HepG2 (cell line): Measurements from ENCODE around the gene GPR68. TPM values are rescaled to one million over a fixed set of nuclear protein-coding genes. Genes with fewer than 3 reads are reported as not detected.

ENCODE experiments used
- ATAC-seq: fragments of 200-7000 bp; cut with Tn5 transposase; 3 replicates; pipeline ENCODE4 v1.9.1; 2020; ENCODE audit warnings: mild to moderate bottlenecking, moderate library complexity
- BruUV-seq: library from RNA; stranded (reverse); fragments of 400-500 nt; replicated peaks from 2 replicates; lab custom pipeline; 2021; lab: Mats Ljungman, UMichigan
- CTCF ChIA-PET: fragments of 300-600 bp; formaldehyde crosslinking; extraction: SDS; loops from one replicate; lab custom pipeline; 2021; ENCODE audit warnings: low total read pairs, inconsistent platforms, low intra/inter-chr PET ratio; lab: Yijun Ruan, JAX
- POLR2A ChIA-PET: fragments of 350-600 bp; sonication (Branson Sonifier 250); formaldehyde crosslinking; loops from one replicate; lab custom pipeline; 2020; ENCODE audit warnings: antibody characterized with exemption, inconsistent platforms; lab: Yijun Ruan, JAX
- DNase-seq: peaks from one replicate; pipeline ENCODE4 v3.0.0-alpha.2; 2015; ENCODE audit warnings: low spot score
- FAIRE-seq: peaks from 3 replicates; lab custom pipeline; 2011; peaks lifted over from hg19 to GRCh38; lab: Jason Lieb, UNC
- H2AFZ ChIP-seq: one replicate; pipeline ENCODE4 v1.6.1; 2011; ENCODE audit warnings: low read length, inconsistent platforms
- H3K27ac ChIP-seq: fragments of 300-600 bp; 3 replicates; pipeline ENCODE4 v1.8.0; 2011; ENCODE audit warnings: mixed run types, mild to moderate bottlenecking, mixed read lengths, low read length, inconsistent platforms; ENCODE audit not compliant: insufficient read depth; ENCODE audit errors: extremely low read length
- H3K27me3 ChIP-seq, 2 experiments: fragments of 200-600 bp in 1 of 2; 2 replicates in 1 of 2; 3 replicates in 1 of 2; pipeline versions ENCODE4 v1.6.0 to v1.8.0; 2011; ENCODE audit warnings: low read length in 2 of 2, mild to moderate bottlenecking in 2 of 2, moderate library complexity in 2 of 2, inconsistent platforms in 1 of 2; ENCODE audit not compliant: insufficient read depth in 2 of 2, control insufficient read depth in 1 of 2
- H3K36me3 ChIP-seq, 2 experiments: fragments of 200-600 bp in 1 of 2; replicated peaks in 1 of 2; 2 replicates in 1 of 2; 3 replicates in 1 of 2; pipeline versions ENCODE4 v1.5.1 to v1.8.0; 2011; ENCODE audit warnings: low read length in 2 of 2, inconsistent platforms in 1 of 2; ENCODE audit not compliant: insufficient read depth in 2 of 2, control insufficient read depth in 1 of 2
- H3K4me1 ChIP-seq: 2 replicates; pipeline ENCODE4 v1.5.1; 2012; ENCODE audit warnings: low read length, inconsistent platforms; ENCODE audit not compliant: insufficient read depth
- H3K4me2 ChIP-seq: 2 replicates; pipeline ENCODE4 v1.6.0; 2011; ENCODE audit warnings: low read depth, low read length, inconsistent platforms
- H3K4me3 ChIP-seq, 3 experiments: fragments of 200-600 bp in 1 of 3; sonication (generic), shearing (Covaris generic) in 1 of 3; replicated peaks in 1 of 3; 2 replicates each; pipeline ENCODE4 v1.5.1; 2011 to 2016; ENCODE audit warnings: low read length in 3 of 3, inconsistent platforms in 2 of 3, low read depth in 2 of 3, mild to moderate bottlenecking in 2 of 3, control low read depth in 1 of 3, mixed read lengths in 1 of 3; ENCODE audit not compliant: insufficient read depth in 1 of 3
- H3K79me2 ChIP-seq: one replicate; pipeline ENCODE4 v1.6.1; 2011; ENCODE audit warnings: low read length, inconsistent platforms; ENCODE audit not compliant: insufficient read depth
- H3K9ac ChIP-seq: 2 replicates; pipeline ENCODE4 v1.6.0; 2011; ENCODE audit warnings: mild to moderate bottlenecking, low read depth, low read length, inconsistent platforms; ENCODE audit not compliant: insufficient read depth
- H3K9me3 ChIP-seq: 2 replicates; pipeline ENCODE4 v1.5.1; 2012; ENCODE audit warnings: mild to moderate bottlenecking, low read length
- H4K20me1 ChIP-seq: 2 replicates; pipeline ENCODE4 v1.6.0; 2011; ENCODE audit warnings: inconsistent platforms, mild to moderate bottlenecking, low read length, moderate library complexity; ENCODE audit not compliant: insufficient read depth
- ATF7 ChIP-seq, 2 experiments: fragments of 450-650 bp in 1 of 2; sonication (generic) in 1 of 2; formaldehyde crosslinking in 1 of 2; IDR thresholded peaks; 2 replicates each; pipeline versions ENCODE4 v1.4.0 to v1.6.1; 2016 to 2020; ENCODE audit warnings: antibody characterized with exemption in 1 of 2, mild to moderate bottlenecking in 1 of 2, missing genetic modification reagents in 1 of 2
- DNMT3B ChIP-seq: conservative IDR thresholded peaks from 2 replicates; pipeline ENCODE4 v1.6.1; 2016; ENCODE audit warnings: missing biosample characterization, control low read depth
- FOXJ3 ChIP-seq: sonication (generic); formaldehyde crosslinking; IDR thresholded peaks from 2 replicates; pipeline ENCODE4 v1.4.0; 2020; ENCODE audit warnings: missing genetic modification reagents, mild to moderate bottlenecking, borderline replicate concordance
- GFI1 ChIP-seq: sonication (generic); formaldehyde crosslinking; IDR thresholded peaks from 2 replicates; pipeline ENCODE4 v1.5.0; 2020; ENCODE audit warnings: missing genetic modification reagents, mild to moderate bottlenecking, borderline replicate concordance
- TBX3 ChIP-seq: fragments of 450-650 bp; IDR thresholded peaks from 2 replicates; pipeline ENCODE4 v1.6.1; 2017; ENCODE audit warnings: antibody characterized with exemption, mild to moderate bottlenecking, inconsistent platforms, borderline replicate concordance
- ZFAT ChIP-seq: sonication (generic); formaldehyde crosslinking; conservative IDR thresholded peaks from 2 replicates; pipeline ENCODE4 v1.8.1; 2023; ENCODE audit warnings: missing genetic modification reagents, inconsistent platforms
- ZNF207 ChIP-seq: fragments of 450-650 bp; IDR thresholded peaks from 2 replicates; pipeline ENCODE4 v1.6.1; 2016; ENCODE audit warnings: antibody characterized with exemption, borderline replicate concordance
- ZNF337 ChIP-seq: sonication (generic); formaldehyde crosslinking; IDR thresholded peaks from 2 replicates; pipeline ENCODE4 v1.5.1; 2020; ENCODE audit warnings: missing genetic modification reagents, low read depth, mild to moderate bottlenecking, borderline replicate concordance
- ZNF484 ChIP-seq: sonication (generic); formaldehyde crosslinking; IDR thresholded peaks from 2 replicates; pipeline ENCODE4 v1.5.1; 2020; ENCODE audit warnings: mild to moderate bottlenecking, low read depth, missing genetic modification reagents, borderline replicate concordance
- ZNF552 ChIP-seq: sonication (generic); formaldehyde crosslinking; IDR thresholded peaks from 2 replicates; pipeline ENCODE4 v1.9.0; 2022; ENCODE audit warnings: missing genetic modification reagents, mild to moderate bottlenecking, borderline replicate concordance
- ZNF773 ChIP-seq: sonication (generic); formaldehyde crosslinking; IDR thresholded peaks from 2 replicates; pipeline ENCODE4 v1.4.0; 2020; ENCODE audit warnings: missing genetic modification reagents, borderline replicate concordance
- ZNF883 ChIP-seq: sonication (generic); formaldehyde crosslinking; IDR thresholded peaks from 2 replicates; pipeline ENCODE4 v1.5.1; 2020; ENCODE audit warnings: mild to moderate bottlenecking, missing genetic modification reagents; ENCODE audit errors: not compliant biosample characterization
- WGBS: methylation state at CpG from one replicate; pipeline ENCODE4 v1.1.6; 2017; ENCODE audit warnings: low lambda C conversion rate; 5-methylcytosine and 5-hydroxymethylcytosine counted together
- in situ Hi-C: cut with HindIII; loops from 2 replicates; pipeline ENCODE4 v1.10.0; 2017; ENCODE audit warnings: low pct_unique_long_range_greater_than_20kb; ENCODE audit not compliant: extremely low pct_ligation_motif_present
- intact Hi-C: fragments of 100-400 bp; cut with micrococcal nuclease; formaldehyde crosslinking; loops from one replicate; pipeline ENCODE4 v1.10.0; 2022; ENCODE audit not compliant: unreplicated experiment
- polyA plus RNA-seq, 8 experiments: library from polyadenylated mRNA; depleted of rRNA in 3 of 8; stranded (reverse) in 7 of 8; unstranded in 1 of 8; fragments of >200 nt; fragmentation: Illumina TruSeq in 4 of 8; extraction: Trizol in 4 of 8; gene quantifications; 2 replicates each; pipeline versions ENCODE4 v1.2.1 to v1.2.3, GENCODE V29; 2011 to 2016; ENCODE audit warnings: low read depth in 4 of 8, missing spikeins in 1 of 8, mixed read lengths in 1 of 8; ENCODE audit not compliant: insufficient read depth in 1 of 8
- total RNA-seq, 5 experiments: library from RNA; depleted of rRNA; stranded (reverse); fragments of >200 nt; fragmentation: Illumina TruSeq; extraction: Trizol; gene quantifications; 2 replicates each; pipeline ENCODE4 v1.2.3, GENCODE V29; 2016; ENCODE audit warnings: low read depth in 1 of 5
- TF ChIP-seq, protein P1 (sequence below): sonication (generic); formaldehyde crosslinking; IDR thresholded peaks from 2 replicates; pipeline ENCODE4 v1.4.0; 2020; ENCODE audit warnings: missing genetic modification reagents, borderline replicate concordance
- TF ChIP-seq, protein P2 (sequence below): sonication (generic); formaldehyde crosslinking; IDR thresholded peaks from 2 replicates; pipeline ENCODE4 v1.4.0; 2020; ENCODE audit warnings: missing genetic modification reagents
- TF ChIP-seq, protein P3 (sequence below): sonication (generic); formaldehyde crosslinking; IDR thresholded peaks from 2 replicates; pipeline ENCODE4 v1.8.0; 2022; ENCODE audit warnings: missing genetic modification reagents, mild to moderate bottlenecking, borderline replicate concordance

GPR68 gene
- total and polyA plus RNA-seq, 2 of the 13 experiments (the other 11 are each of a cell fraction or from before 2014, with no cell fraction given), result not detected

DNA sequence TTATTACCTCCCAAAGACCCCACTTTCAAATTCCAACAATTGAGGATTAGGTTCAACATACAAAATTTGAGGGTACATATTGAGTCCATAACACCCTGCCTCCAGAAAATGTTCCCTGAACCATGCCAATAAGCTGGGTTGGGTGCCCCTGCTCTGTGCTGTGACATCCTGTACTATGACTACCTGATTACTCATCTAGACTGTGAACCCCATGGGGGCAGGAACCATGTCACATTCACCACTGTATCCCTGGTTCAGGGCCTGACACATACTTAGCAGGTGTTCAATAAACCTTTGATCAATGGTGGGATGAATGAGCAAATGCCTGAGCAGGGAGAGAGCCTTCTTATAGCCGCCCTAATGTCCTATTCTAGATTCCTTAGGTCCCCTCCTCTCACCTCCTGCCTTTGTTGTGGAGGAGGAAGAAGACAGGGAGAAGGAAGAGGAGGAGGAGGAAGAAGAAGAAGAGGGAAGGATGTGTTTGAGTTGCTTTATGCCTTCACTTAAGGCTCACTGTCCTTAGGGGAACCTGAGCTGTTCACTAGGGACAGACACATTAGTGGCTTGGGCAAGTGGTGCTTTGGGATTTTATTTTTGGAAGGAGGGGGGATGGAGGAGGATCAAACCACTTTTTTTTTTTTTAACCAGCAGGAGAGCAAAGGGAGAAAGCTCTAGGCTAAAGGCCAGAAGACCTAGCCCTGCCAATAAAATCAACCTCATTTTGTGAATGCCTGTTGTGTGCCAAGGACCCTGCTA, 21.3 kb downstream of the GPR68 start:
- H3K9me3 ChIP-seq, result no peaks in the 10 kb centered on the region
- FAIRE-seq (no peak), DNase-seq (no peak), ATAC-seq (no peak)
- no peak overlapping the region for H3K4me3 ChIP-seq
- in situ Hi-C loops (no loop called here), intact Hi-C loops (no loop called here)
- no peaks in the 10 kb centered on the region for H3K79me2 ChIP-seq
- BruUV-seq, result no TSS peak
- no peak overlapping the region for H2AFZ ChIP-seq
- POLR2A ChIA-PET, result no interaction called here
- CTCF ChIA-PET, result no interaction called here
- no peaks in the 10 kb centered on the region for H3K27me3 ChIP-seq
- WGBS, result 100% methylated on average over 1 of the region's 1 CpG
- H3K36me3 ChIP-seq, result no peaks in the 10 kb centered on the region; a peak in 1 of 5 replicates
- no peak overlapping the region for H3K4me2 ChIP-seq
- H3K9ac ChIP-seq, result no peak overlapping the region
- no peaks in the 10 kb centered on the region for H3K4me1 ChIP-seq
- no peaks in the 10 kb centered on the region for H4K20me1 ChIP-seq
- H3K27ac ChIP-seq, result no peak overlapping the region
- TF ChIP-seq TBX3, result no peak
- TF ChIP-seq, protein P1, sequence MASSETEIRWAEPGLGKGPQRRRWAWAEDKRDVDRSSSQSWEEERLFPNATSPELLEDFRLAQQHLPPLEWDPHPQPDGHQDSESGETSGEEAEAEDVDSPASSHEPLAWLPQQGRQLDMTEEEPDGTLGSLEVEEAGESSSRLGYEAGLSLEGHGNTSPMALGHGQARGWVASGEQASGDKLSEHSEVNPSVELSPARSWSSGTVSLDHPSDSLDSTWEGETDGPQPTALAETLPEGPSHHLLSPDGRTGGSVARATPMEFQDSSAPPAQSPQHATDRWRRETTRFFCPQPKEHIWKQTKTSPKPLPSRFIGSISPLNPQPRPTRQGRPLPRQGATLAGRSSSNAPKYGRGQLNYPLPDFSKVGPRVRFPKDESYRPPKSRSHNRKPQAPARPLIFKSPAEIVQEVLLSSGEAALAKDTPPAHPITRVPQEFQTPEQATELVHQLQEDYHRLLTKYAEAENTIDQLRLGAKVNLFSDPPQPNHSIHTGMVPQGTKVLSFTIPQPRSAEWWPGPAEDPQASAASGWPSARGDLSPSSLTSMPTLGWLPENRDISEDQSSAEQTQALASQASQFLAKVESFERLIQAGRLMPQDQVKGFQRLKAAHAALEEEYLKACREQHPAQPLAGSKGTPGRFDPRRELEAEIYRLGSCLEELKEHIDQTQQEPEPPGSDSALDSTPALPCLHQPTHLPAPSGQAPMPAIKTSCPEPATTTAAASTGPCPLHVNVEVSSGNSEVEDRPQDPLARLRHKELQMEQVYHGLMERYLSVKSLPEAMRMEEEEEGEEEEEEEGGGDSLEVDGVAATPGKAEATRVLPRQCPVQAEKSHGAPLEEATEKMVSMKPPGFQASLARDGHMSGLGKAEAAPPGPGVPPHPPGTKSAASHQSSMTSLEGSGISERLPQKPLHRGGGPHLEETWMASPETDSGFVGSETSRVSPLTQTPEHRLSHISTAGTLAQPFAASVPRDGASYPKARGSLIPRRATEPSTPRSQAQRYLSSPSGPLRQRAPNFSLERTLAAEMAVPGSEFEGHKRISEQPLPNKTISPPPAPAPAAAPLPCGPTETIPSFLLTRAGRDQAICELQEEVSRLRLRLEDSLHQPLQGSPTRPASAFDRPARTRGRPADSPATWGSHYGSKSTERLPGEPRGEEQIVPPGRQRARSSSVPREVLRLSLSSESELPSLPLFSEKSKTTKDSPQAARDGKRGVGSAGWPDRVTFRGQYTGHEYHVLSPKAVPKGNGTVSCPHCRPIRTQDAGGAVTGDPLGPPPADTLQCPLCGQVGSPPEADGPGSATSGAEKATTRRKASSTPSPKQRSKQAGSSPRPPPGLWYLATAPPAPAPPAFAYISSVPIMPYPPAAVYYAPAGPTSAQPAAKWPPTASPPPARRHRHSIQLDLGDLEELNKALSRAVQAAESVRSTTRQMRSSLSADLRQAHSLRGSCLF (CRISPR knock-in tag), result no peak
- TF ChIP-seq ZNF883, result no peak
- TF ChIP-seq, protein P2, sequence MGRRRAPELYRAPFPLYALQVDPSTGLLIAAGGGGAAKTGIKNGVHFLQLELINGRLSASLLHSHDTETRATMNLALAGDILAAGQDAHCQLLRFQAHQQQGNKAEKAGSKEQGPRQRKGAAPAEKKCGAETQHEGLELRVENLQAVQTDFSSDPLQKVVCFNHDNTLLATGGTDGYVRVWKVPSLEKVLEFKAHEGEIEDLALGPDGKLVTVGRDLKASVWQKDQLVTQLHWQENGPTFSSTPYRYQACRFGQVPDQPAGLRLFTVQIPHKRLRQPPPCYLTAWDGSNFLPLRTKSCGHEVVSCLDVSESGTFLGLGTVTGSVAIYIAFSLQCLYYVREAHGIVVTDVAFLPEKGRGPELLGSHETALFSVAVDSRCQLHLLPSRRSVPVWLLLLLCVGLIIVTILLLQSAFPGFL (CRISPR knock-in tag), result no peak
- TF ChIP-seq ZNF552 (CRISPR knock-in tag), result no peak
- TF ChIP-seq ZNF773 (CRISPR knock-in tag), result no peak
- no peak for TF ChIP-seq ZNF484 (CRISPR knock-in tag)
- TF ChIP-seq DNMT3B, result no peak
- TF ChIP-seq ZNF207, result no peak
- TF ChIP-seq FOXJ3 (CRISPR knock-in tag), result no peak
- TF ChIP-seq GFI1 (CRISPR knock-in tag), result no peak
- TF ChIP-seq ZNF337 (CRISPR knock-in tag), result no peak
- TF ChIP-seq ATF7 (IDR thresholded peaks at IDR 0.05), result no peak
- TF ChIP-seq ATF7 (CRISPR knock-in tag; IDR thresholded peaks at IDR 0.05), result no peak
- no peak for TF ChIP-seq ZFAT (CRISPR knock-in tag)
- TF ChIP-seq, protein P3, sequence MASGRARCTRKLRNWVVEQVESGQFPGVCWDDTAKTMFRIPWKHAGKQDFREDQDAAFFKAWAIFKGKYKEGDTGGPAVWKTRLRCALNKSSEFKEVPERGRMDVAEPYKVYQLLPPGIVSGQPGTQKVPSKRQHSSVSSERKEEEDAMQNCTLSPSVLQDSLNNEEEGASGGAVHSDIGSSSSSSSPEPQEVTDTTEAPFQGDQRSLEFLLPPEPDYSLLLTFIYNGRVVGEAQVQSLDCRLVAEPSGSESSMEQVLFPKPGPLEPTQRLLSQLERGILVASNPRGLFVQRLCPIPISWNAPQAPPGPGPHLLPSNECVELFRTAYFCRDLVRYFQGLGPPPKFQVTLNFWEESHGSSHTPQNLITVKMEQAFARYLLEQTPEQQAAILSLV (CRISPR knock-in tag), result no peak
